HG02571 (cell line): ENCODE results near the gene CTNND2.
"Not testable (repeated sequence)": the region's sequence is repeated elsewhere in the genome, so short reads cannot be mapped to it uniquely, and the experiment has no call there.

Experiments
- ATAC-seq: cut with Tn5 transposase; IDR thresholded peaks from one replicate; pipeline ENCODE4 v1.9.1; 2021; ENCODE audit warnings: mild to moderate bottlenecking, moderate library complexity; ENCODE audit not compliant: unreplicated experiment

Gene CTNND2

GRCh38 chr5:11684607-11685006 is 219.6 kb downstream of the CTNND2 start:
- no peak for ATAC-seq

- ATAC-seq = no peak
Measured at GRCh38 chr5:11683666-11684065, 220.6 kb downstream of the CTNND2 start.

- ATAC-seq = no peak
Measured at GRCh38 chr5:11681796-11682195, 222.4 kb downstream of the CTNND2 start.

GRCh38 chr5:11679676-11680075 is 224.6 kb downstream of the CTNND2 start:
- no peak for ATAC-seq

- ATAC-seq = no peak
Measured at GRCh38 chr5:11675184-11675583, 229.1 kb downstream of the CTNND2 start.

GRCh38 chr5:11672385-11673085 is 231.7 kb downstream of the CTNND2 start:
- no peak for ATAC-seq

- no peak for ATAC-seq
Measured at GRCh38 chr5:11658376-11658775, 245.9 kb downstream of the CTNND2 start.

GRCh38 chr5:11656916-11657315 is 247.3 kb downstream of the CTNND2 start:
- no peak for ATAC-seq

- no peak for ATAC-seq
Measured at GRCh38 chr5:11655681-11656080, 248.6 kb downstream of the CTNND2 start.

GRCh38 chr5:11650936-11651335 is 253.3 kb downstream of the CTNND2 start:
- ATAC-seq = no peak

- no peak for ATAC-seq
Measured at GRCh38 chr5:11646141-11646540, 258.1 kb downstream of the CTNND2 start.

GRCh38 chr5:11642438-11642837 is 261.8 kb downstream of the CTNND2 start:
- no peak for ATAC-seq

- no peak for ATAC-seq
Measured at GRCh38 chr5:11640158-11640873, 263.9 kb downstream of the CTNND2 start.

GRCh38 chr5:11622785-11623184 is 281.5 kb downstream of the CTNND2 start:
- no peak for ATAC-seq

GRCh38 chr5:11620172-11620571 is 284.1 kb downstream of the CTNND2 start:
- ATAC-seq = no peak

GRCh38 chr5:11619339-11620024 is 284.8 kb downstream of the CTNND2 start:
- no peak for ATAC-seq

GRCh38 chr5:11617080-11617479 is 287.2 kb downstream of the CTNND2 start:
- ATAC-seq = no peak

- not testable (repeated sequence) for ATAC-seq
Measured at GRCh38 chr5:11616624-11617023, 287.6 kb downstream of the CTNND2 start.

- ATAC-seq = no peak
Measured at GRCh38 chr5:11611011-11611410, 293.2 kb downstream of the CTNND2 start.

- no peak for ATAC-seq
Measured at GRCh38 chr5:11609570-11610303, 294.5 kb downstream of the CTNND2 start.

- no peak for ATAC-seq
Measured at GRCh38 chr5:11608530-11608929, 295.7 kb downstream of the CTNND2 start.
